Endothelial cell of umbilical vein (primary cell): Measurements from ENCODE around the gene TOMM20. TPM values are rescaled to one million over a fixed set of nuclear protein-coding genes. Genes with fewer than 3 reads are reported as not detected.
"Not testable (repeated sequence)": the region's sequence is repeated elsewhere in the genome, so short reads cannot be mapped to it uniquely, and the experiment has no call there.

Experiments used
- BruUV-seq: library from RNA; stranded (reverse); fragments of 400-500 nt; replicated peaks from 2 replicates; lab custom pipeline; 2021; lab: Mats Ljungman, UMichigan
- CTCF ChIA-PET: fragments of 300-600, 350-600 bp; sonication (Branson Sonifier 250); formaldehyde crosslinking; loops from one replicate; lab custom pipeline; 2021; ENCODE audit warnings: antibody characterized with exemption, inconsistent platforms; lab: Charles Lee
- POLR2A ChIA-PET: fragments of 300-600, 350-600 bp; sonication (Branson Sonifier 250); formaldehyde crosslinking; loops from one replicate; lab custom pipeline; 2021; ENCODE audit warnings: antibody characterized with exemption, inconsistent platforms; lab: Charles Lee
- DNase-seq: peaks from one replicate; pipeline ENCODE4 v3.0.0-alpha.2; 2011; ENCODE audit warnings: low read depth, low spot score
- FAIRE-seq: peaks from 2 replicates; lab custom pipeline; 2011; peaks lifted over from hg19 to GRCh38; lab: Jason Lieb, UNC
- H2AFZ ChIP-seq: 2 replicates; pipeline ENCODE4 v1.6.0; 2012; ENCODE audit warnings: low read depth, low read length, control low read depth, inconsistent platforms
- H3K27ac ChIP-seq: 2 replicates; pipeline ENCODE4 v1.5.1; 2011; ENCODE audit warnings: low read depth, mild to moderate bottlenecking, control low read depth, low read length, moderate library complexity; ENCODE audit not compliant: insufficient read depth
- H3K27me3 ChIP-seq, 2 experiments: 2 replicates each; pipeline versions ENCODE4 v1.6.0 to v1.6.1; 2011; ENCODE audit warnings: low read length in 2 of 2, mixed read lengths in 1 of 2; ENCODE audit not compliant: control insufficient read depth in 2 of 2, insufficient read depth in 2 of 2
- H3K36me3 ChIP-seq, 2 experiments: 2 replicates in 1 of 2; 3 replicates in 1 of 2; pipeline ENCODE4 v1.5.1; 2011; ENCODE audit warnings: low read length in 2 of 2, mild to moderate bottlenecking in 1 of 2, moderate library complexity in 1 of 2; ENCODE audit not compliant: control insufficient read depth in 2 of 2, insufficient read depth in 2 of 2; ENCODE audit errors: extremely low read depth in 1 of 2
- H3K4me1 ChIP-seq: 3 replicates; pipeline ENCODE4 v1.5.1; 2011; ENCODE audit warnings: mild to moderate bottlenecking, low read length; ENCODE audit not compliant: control insufficient read depth, insufficient read depth; ENCODE audit errors: extremely low read depth
- H3K4me2 ChIP-seq: 2 replicates; pipeline ENCODE4 v1.6.1; 2011; ENCODE audit warnings: low read length, control low read depth, mixed read lengths; ENCODE audit not compliant: insufficient read depth
- H3K4me3 ChIP-seq, 3 experiments: fragments of 200-600 bp in 1 of 3; sonication (generic), shearing (Covaris generic) in 1 of 3; replicated peaks in 1 of 3; 2 replicates each; pipeline ENCODE4 v1.5.1; 2011 to 2016; ENCODE audit warnings: control low read depth in 3 of 3, low read length in 3 of 3, mild to moderate bottlenecking in 2 of 3, inconsistent platforms in 1 of 3, low read depth in 1 of 3, moderate library complexity in 1 of 3; ENCODE audit not compliant: insufficient read depth in 1 of 3
- H3K79me2 ChIP-seq: 2 replicates; pipeline ENCODE4 v1.6.0; 2012; ENCODE audit warnings: low read length, inconsistent platforms; ENCODE audit not compliant: control insufficient read depth, insufficient read depth
- H3K9ac ChIP-seq: replicated peaks from 2 replicates; pipeline ENCODE3; 2011; ENCODE audit warnings: low read length, control low read depth; ENCODE audit not compliant: insufficient read depth; ENCODE audit errors: extremely low read depth
- H3K9me1 ChIP-seq: replicated peaks from 3 replicates; pipeline ENCODE4 v1.6.0; 2011; ENCODE audit warnings: mild to moderate bottlenecking, low read length; ENCODE audit not compliant: control insufficient read depth, insufficient read depth; ENCODE audit errors: extremely low read depth
- H3K9me3 ChIP-seq: replicated peaks from 2 replicates; pipeline ENCODE4 v1.5.1; 2012; ENCODE audit warnings: low read length, inconsistent platforms; ENCODE audit not compliant: control insufficient read depth, insufficient read depth
- H4K20me1 ChIP-seq: replicated peaks from 2 replicates; pipeline ENCODE3; 2011; ENCODE audit warnings: mild to moderate bottlenecking, low read length; ENCODE audit not compliant: control insufficient read depth, insufficient read depth; ENCODE audit errors: extremely low read depth
- EZH2 ChIP-seq: IDR thresholded peaks from 2 replicates; pipeline ENCODE4 v1.6.1; 2012; ENCODE audit warnings: borderline replicate concordance, low read depth, mild to moderate bottlenecking, moderate library complexity, low read length, inconsistent platforms; ENCODE audit not compliant: severe bottlenecking
- FOS ChIP-seq: IDR thresholded peaks from 2 replicates; pipeline ENCODE4 v1.6.1; 2011; ENCODE audit warnings: mild to moderate bottlenecking, low read length, moderate library complexity, borderline replicate concordance; ENCODE audit not compliant: insufficient read depth
- GATA2 ChIP-seq: IDR thresholded peaks from 2 replicates; pipeline ENCODE4 v1.7.0; 2011; ENCODE audit warnings: low read depth, mild to moderate bottlenecking, moderate library complexity, mixed read lengths, low read length; ENCODE audit not compliant: insufficient read length, insufficient read depth
- JUN ChIP-seq: IDR thresholded peaks from 2 replicates; pipeline ENCODE4 v1.6.1; 2011; ENCODE audit warnings: borderline replicate concordance, low read depth; ENCODE audit not compliant: insufficient read length, insufficient read depth
- MAX ChIP-seq: IDR thresholded peaks from 2 replicates; pipeline ENCODE4 v1.6.1; 2011; ENCODE audit not compliant: insufficient read depth, insufficient read length
- MYC ChIP-seq: IDR thresholded peaks from one replicate; pipeline ENCODE4 v1.6.1; 2011; ENCODE audit warnings: mild to moderate bottlenecking, low read depth, low read length
- POLR2A ChIP-seq: IDR thresholded peaks from 2 replicates; pipeline ENCODE4 v1.6.1; 2012; ENCODE audit warnings: low read depth, mild to moderate bottlenecking, control low read depth, low read length
- POLR2AphosphoS5 ChIP-seq: IDR thresholded peaks from 2 replicates; pipeline ENCODE4 v1.6.1; 2012; ENCODE audit warnings: low read depth, mild to moderate bottlenecking, control low read depth, low read length, moderate library complexity; ENCODE audit not compliant: insufficient read depth
- dilution Hi-C: fragments of 300-500 bp; cut with MboI; formaldehyde crosslinking; loops from one replicate; pipeline ENCODE4 v1.15.0; 2019; ENCODE audit warnings: low sequenced_read_pairs; ENCODE audit not compliant: extremely low pct_ligation_motif_present
- intact Hi-C: fragments of 100-400 bp; cut with micrococcal nuclease; formaldehyde crosslinking; loops from one replicate; pipeline ENCODE4 v1.10.0; 2022
- polyA plus RNA-seq, 4 experiments: library from polyadenylated mRNA; depleted of rRNA in 3 of 4; stranded (reverse) in 3 of 4; unstranded in 1 of 4; fragments of >200 nt; gene quantifications; 2 replicates each; pipeline versions ENCODE4 v1.2.1 to v1.2.3, GENCODE V29; 2011 to 2012; ENCODE audit warnings: missing spikeins in 1 of 4
- total RNA-seq: library from RNA; stranded (reverse); gene quantifications from 2 replicates; pipeline ENCODE4 v1.2.3, GENCODE V29; 2021
- TF ChIP-seq, protein P1 (sequence below), 2 donors: IDR thresholded peaks; 1 replicate in 1 of 2; 2 replicates in 1 of 2; pipeline ENCODE4 v1.5.1; 2011; ENCODE audit warnings: low read length in 2 of 2, mild to moderate bottlenecking in 2 of 2, moderate library complexity in 2 of 2, control low read depth in 1 of 2, inconsistent platforms in 1 of 2, low read depth in 1 of 2; ENCODE audit not compliant: insufficient read depth in 1 of 2; ENCODE audit errors: extremely low read depth in 1 of 2

The TOMM20 gene
- total and polyA plus RNA-seq, 2 donors (not counting 3 experiments of a cell fraction or from before 2014, with no cell fraction given): 42.5 to 98.4 TPM

GRCh38 chr1:235098547-235098946 is 30.1 kb downstream of the TOMM20 start:
- Histone ChIP-seq H3K9ac (no peak overlapping the region), H2AFZ (no peak overlapping the region), H3K27me3 (peaks cover 0 to 3% of the 10 kb centered on the region in 2 experiments), H3K9me3 (no peaks in the 10 kb centered on the region), H3K36me3 (no peaks in the 10 kb centered on the region), H3K79me2 (no peaks in the 10 kb centered on the region), H3K4me1 (no peaks in the 10 kb centered on the region), H3K4me2 (no peak overlapping the region), H3K9me1 (no peaks in the 10 kb centered on the region), H4K20me1 (no peaks in the 10 kb centered on the region), H3K4me3 (no peak overlapping the region), H3K27ac (no peak overlapping the region)
- CTCF ChIA-PET: interaction anchor here (1.0 to 1.2 kb wide), 3 partner anchors 316 to 612 kb away, joined by 3 to 4 read pairs (median 3); no protein-coding TSS in a partner anchor
- no peak for DNase-seq
- POLR2A ChIA-PET: no interaction called here
- dilution Hi-C loops (loop anchor here (10.0 kb wide), 1 partner anchor 614 kb away; no protein-coding TSS in a partner anchor), intact Hi-C loops (no loop called here)
- BruUV-seq: no TSS peak
- TF ChIP-seq POLR2A (no peak), EZH2 (no peak), MYC (no peak), GATA2 (no peak), JUN (no peak), FOS (no peak), MAX (no peak), POLR2AphosphoS5 (no peak)
- TF ChIP-seq, protein P1, sequence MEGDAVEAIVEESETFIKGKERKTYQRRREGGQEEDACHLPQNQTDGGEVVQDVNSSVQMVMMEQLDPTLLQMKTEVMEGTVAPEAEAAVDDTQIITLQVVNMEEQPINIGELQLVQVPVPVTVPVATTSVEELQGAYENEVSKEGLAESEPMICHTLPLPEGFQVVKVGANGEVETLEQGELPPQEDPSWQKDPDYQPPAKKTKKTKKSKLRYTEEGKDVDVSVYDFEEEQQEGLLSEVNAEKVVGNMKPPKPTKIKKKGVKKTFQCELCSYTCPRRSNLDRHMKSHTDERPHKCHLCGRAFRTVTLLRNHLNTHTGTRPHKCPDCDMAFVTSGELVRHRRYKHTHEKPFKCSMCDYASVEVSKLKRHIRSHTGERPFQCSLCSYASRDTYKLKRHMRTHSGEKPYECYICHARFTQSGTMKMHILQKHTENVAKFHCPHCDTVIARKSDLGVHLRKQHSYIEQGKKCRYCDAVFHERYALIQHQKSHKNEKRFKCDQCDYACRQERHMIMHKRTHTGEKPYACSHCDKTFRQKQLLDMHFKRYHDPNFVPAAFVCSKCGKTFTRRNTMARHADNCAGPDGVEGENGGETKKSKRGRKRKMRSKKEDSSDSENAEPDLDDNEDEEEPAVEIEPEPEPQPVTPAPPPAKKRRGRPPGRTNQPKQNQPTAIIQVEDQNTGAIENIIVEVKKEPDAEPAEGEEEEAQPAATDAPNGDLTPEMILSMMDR (IDR thresholded peaks at IDR 0.05; ENCODE audit: extremely low read depth in 1 of 2, insufficient read depth in 1 of 2, low read depth in 1 of 2, low read length in 2 of 2): no peak
- no peak for FAIRE-seq

DNA sequence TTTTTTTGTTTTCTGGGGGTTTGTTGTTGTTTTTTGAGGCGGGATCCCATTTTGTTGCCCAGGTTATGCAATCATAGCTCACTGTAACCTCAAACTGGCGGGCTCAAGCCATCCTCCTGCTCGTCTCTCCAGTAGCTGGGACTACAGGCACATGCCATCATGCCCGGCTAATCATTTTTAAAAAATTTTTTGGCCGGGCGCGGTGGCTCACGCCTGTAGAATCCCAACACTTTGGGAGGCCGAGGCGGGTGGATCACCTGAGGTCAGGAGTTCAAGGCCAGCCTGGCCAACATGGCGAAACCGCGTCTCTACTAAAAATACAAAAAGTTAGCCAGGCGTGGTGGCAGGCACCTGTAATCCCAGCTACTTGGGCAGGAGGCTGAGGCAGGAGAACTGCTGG is 31.1 kb downstream of the TOMM20 start:
- H4K20me1 ChIP-seq, intact Hi-C loops, H3K4me3 ChIP-seq, BruUV-seq, H3K36me3 ChIP-seq, H3K27me3 ChIP-seq, H3K9me1 ChIP-seq, H3K27ac ChIP-seq, H3K79me2 ChIP-seq, FAIRE-seq, DNase-seq, H3K9me3 ChIP-seq, H2AFZ ChIP-seq, H3K9ac ChIP-seq, H3K4me1 ChIP-seq, POLR2A ChIA-PET, H3K4me2 ChIP-seq: not testable (repeated sequence)
- CTCF ChIA-PET: interaction anchor here (1.1 to 2.5 kb wide), 3 partner anchors 8 to 317 kb away, joined by 3 to 10 read pairs (median 3); no protein-coding TSS in a partner anchor
- dilution Hi-C loops: loop anchor here (10.0 kb wide), 1 partner anchor 613 kb away; no protein-coding TSS in a partner anchor
